K562 (cell line): Measurements from ENCODE around the gene RNF103. TPM values are rescaled to one million over a fixed set of nuclear protein-coding genes. Genes with fewer than 3 reads are reported as not detected.
"Not testable (repeated sequence)": the region's sequence is repeated elsewhere in the genome, so short reads cannot be mapped to it uniquely, and the experiment has no call there.

Experiments used
- ATAC-seq: fragments of 200-7000 bp; cut with Tn5 transposase; 3 replicates; pipeline ENCODE4 v1.9.1; 2020; ENCODE audit warnings: moderate library complexity
- BruUV-seq: library from RNA; stranded (reverse); fragments of 400-500 nt; replicated peaks from 2 replicates; lab custom pipeline; 2021; lab: Mats Ljungman, UMichigan
- CTCF ChIA-PET: fragments of 300-600 bp; formaldehyde crosslinking; extraction: SDS; loops from one replicate; lab custom pipeline; 2021; ENCODE audit warnings: low intra/inter-chr PET ratio; lab: Yijun Ruan, JAX
- POLR2A ChIA-PET: fragments of 300-600, 350-650 bp; sonication (Branson Sonifier 250); formaldehyde crosslinking; extraction: SDS; loops from one replicate; lab custom pipeline; 2021; ENCODE audit warnings: antibody characterized with exemption, inconsistent platforms; lab: Yijun Ruan, JAX
- DNase-seq, 4 experiments: peaks; one replicate each; pipeline versions ENCODE4 v3.0.0 to v3.0.0-alpha.2; 2011 to 2018; ENCODE audit warnings: low spot score in 3 of 4, mixed read lengths in 3 of 4; ENCODE audit errors: extremely low read depth in 1 of 4
- FAIRE-seq: peaks from 2 replicates; lab custom pipeline; 2011; peaks lifted over from hg19 to GRCh38; lab: Jason Lieb, UNC
- H2AFZ ChIP-seq: 2 replicates; pipeline ENCODE4 v1.6.0; 2011; ENCODE audit warnings: low read depth, low read length, control low read depth, inconsistent platforms
- H3K27ac ChIP-seq: fragments of 200-600 bp; 3 replicates; pipeline ENCODE4 v1.8.0; 2011; ENCODE audit warnings: low read depth, mild to moderate bottlenecking, control low read depth, inconsistent platforms, low read length, moderate library complexity, mixed read lengths; ENCODE audit errors: extremely low read depth
- H3K27me3 ChIP-seq, 2 experiments: fragments of 300-600 bp in 1 of 2; 2 replicates in 1 of 2; 3 replicates in 1 of 2; pipeline versions ENCODE4 v1.6.0 to v1.8.0; 2011; ENCODE audit warnings: inconsistent platforms in 2 of 2, low read length in 2 of 2, mild to moderate bottlenecking in 1 of 2, mixed read lengths in 1 of 2, moderate library complexity in 1 of 2; ENCODE audit not compliant: control insufficient read depth in 2 of 2, insufficient read depth in 2 of 2
- H3K36me3 ChIP-seq: fragments of 300-600 bp; 3 replicates; pipeline ENCODE4 v1.8.0; 2011; ENCODE audit warnings: mild to moderate bottlenecking, low read length, inconsistent platforms; ENCODE audit not compliant: control insufficient read depth, insufficient read depth
- H3K4me1 ChIP-seq, 2 experiments: fragments of 200-600 bp in 1 of 2; replicated peaks in 1 of 2; 2 replicates in 1 of 2; 3 replicates in 1 of 2; pipeline versions ENCODE4 v1.5.1 to v1.8.0; 2011; ENCODE audit warnings: inconsistent platforms in 2 of 2, low read length in 2 of 2, mild to moderate bottlenecking in 1 of 2, mixed read lengths in 1 of 2, moderate library complexity in 1 of 2; ENCODE audit not compliant: control insufficient read depth in 2 of 2, insufficient read depth in 2 of 2
- H3K4me2 ChIP-seq: 2 replicates; pipeline ENCODE4 v1.6.1; 2011; ENCODE audit warnings: low read length, control low read depth, inconsistent platforms, mixed read lengths; ENCODE audit not compliant: insufficient read depth
- H3K4me3 ChIP-seq: fragments of 200-600 bp; sonication (generic), shearing (Covaris generic); 2 replicates; pipeline ENCODE4 v1.5.1; 2016; ENCODE audit warnings: control low read depth, inconsistent platforms
- H3K79me2 ChIP-seq: fragments of 200-600 bp; 3 replicates; pipeline ENCODE4 v1.8.0; 2011; ENCODE audit warnings: low read length, inconsistent platforms; ENCODE audit not compliant: control insufficient read depth, insufficient read depth
- H3K9ac ChIP-seq, 2 experiments: 2 replicates each; pipeline versions ENCODE4 v1.6.0 to v1.6.1; 2011; ENCODE audit warnings: low read depth in 2 of 2, low read length in 2 of 2, control low read depth in 1 of 2, inconsistent platforms in 1 of 2, mild to moderate bottlenecking in 1 of 2, mixed read lengths in 1 of 2; ENCODE audit not compliant: insufficient read depth in 1 of 2
- H3K9me1 ChIP-seq: one replicate; pipeline ENCODE4 v1.6.0; 2011; ENCODE audit warnings: inconsistent platforms, mild to moderate bottlenecking, low read length, moderate library complexity; ENCODE audit not compliant: control insufficient read depth, insufficient read depth
- H3K9me3 ChIP-seq: replicated peaks from 2 replicates; pipeline ENCODE4 v1.5.1; 2011; ENCODE audit warnings: low read depth, low read length, inconsistent platforms; ENCODE audit not compliant: control insufficient read depth, insufficient read depth
- H4K20me1 ChIP-seq: replicated peaks from 2 replicates; pipeline ENCODE4 v1.6.1; 2011; ENCODE audit warnings: low read length, inconsistent platforms, mixed read lengths; ENCODE audit not compliant: control insufficient read depth, insufficient read depth
- PATZ1 ChIP-seq: fragments of 250-450 bp; sonication (Bioruptor Pico); IDR thresholded peaks from 2 replicates; pipeline ENCODE4 v1.5.0; 2020; ENCODE audit warnings: mild to moderate bottlenecking, borderline replicate concordance
- ZNF146 ChIP-seq: IDR thresholded peaks from one replicate; pipeline ENCODE4 v1.6.1; 2018; ENCODE audit warnings: missing compliant biosample characterization; ENCODE audit not compliant: unreplicated experiment
- WGBS: fragments of 100-300 bp; shearing (Covaris generic); methylation state at CpG from one replicate; pipeline ENCODE4 v1.1.6; 2016; ENCODE audit warnings: low coverage, mixed read lengths; ENCODE audit not compliant: insufficient coverage; ENCODE audit errors: missing lambda C conversion rate; 5-methylcytosine and 5-hydroxymethylcytosine counted together
- in situ Hi-C: fragments of 300-500 bp; cut with MboI; formaldehyde crosslinking; loops from 4 replicates; pipeline ENCODE4 v1.15.0; 2018; ENCODE audit warnings: inconsistent platforms, mixed read lengths
- intact Hi-C: fragments of 100-400 bp; cut with micrococcal nuclease; formaldehyde crosslinking; loops from 2 replicates; pipeline ENCODE4 v1.14.2; 2022
- polyA plus RNA-seq, 8 experiments: library from polyadenylated mRNA; depleted of rRNA in 4 of 8; stranded (reverse) in 5 of 8; unstranded in 3 of 8; fragments of >200 nt; fragmentation: Nextera tagmentation in 2 of 8; fragmentation: Illumina TruSeq in 1 of 8; extraction: Ambion mirVana in 2 of 8; extraction: Trizol in 1 of 8; gene quantifications; 2 replicates each; pipeline versions ENCODE4 v1.2.1 to v1.2.3, GENCODE V29; 2011 to 2014; ENCODE audit warnings: inconsistent platforms in 1 of 8, missing spikeins in 1 of 8
- total RNA-seq, 7 experiments: library from RNA; depleted of rRNA in 6 of 7; stranded (reverse); fragments of >200 nt in 6 of 7; fragmentation: Illumina TruSeq in 2 of 7; extraction: Trizol in 2 of 7; gene quantifications; 2 replicates each; pipeline versions ENCODE4 v1.2.1 to v1.2.3, GENCODE V29; 2011 to 2021; ENCODE audit warnings: low replicate concordance in 1 of 7

RNF103 gene
- total and polyA plus RNA-seq, 9 of the 15 experiments (the other 6 are each of a cell fraction or from before 2014, with no cell fraction given), result 1.2 to 6.8 (median 4.6) TPM

- TF ChIP-seq PATZ1 (CRISPR knock-in tag), result no peak
Measured at GRCh38 chr2:86671337-86671981, 47.8 kb upstream of the RNF103 start (continued).

GRCh38 chr2:86669323-86669722 is 45.7 kb upstream of the RNF103 start:
- H3K9me3 ChIP-seq, ATAC-seq, H3K27me3 ChIP-seq, BruUV-seq, H3K27ac ChIP-seq, H3K9ac ChIP-seq, H3K4me3 ChIP-seq, H3K4me1 ChIP-seq, H2AFZ ChIP-seq, intact Hi-C loops, CTCF ChIA-PET, H3K36me3 ChIP-seq, POLR2A ChIA-PET, H3K79me2 ChIP-seq, in situ Hi-C loops, H4K20me1 ChIP-seq, H3K9me1 ChIP-seq, DNase-seq, FAIRE-seq, H3K4me2 ChIP-seq: not testable (repeated sequence)
- 9% methylated on average over 5 of the region's 5 CpGs for WGBS
- TF ChIP-seq ZNF146 (CRISPR knock-in tag), result peak; percentile 64
